Karpas-422 (cell line): Measurements from ENCODE around the gene RGS6. TPM values are rescaled to one million over a fixed set of nuclear protein-coding genes. Genes with fewer than 3 reads are reported as not detected.

Experiments used
- DNase-seq: peaks from one replicate; pipeline ENCODE4 v3.0.0-alpha.2; 2015
- H2AFZ ChIP-seq: fragments of 200-600 bp; sonication (generic); 2 replicates; pipeline ENCODE4 v1.6.1; 2014; ENCODE audit warnings: antibody characterized with exemption, low read length, mixed read lengths
- H3K27ac ChIP-seq: fragments of 200-600 bp; sonication (generic); 2 replicates; pipeline ENCODE4 v1.5.1; 2014; ENCODE audit warnings: mild to moderate bottlenecking, low read length, moderate library complexity
- H3K27me3 ChIP-seq: fragments of 200-600 bp; sonication (generic); 2 replicates; pipeline ENCODE4 v1.6.1; 2014; ENCODE audit warnings: low read length, mixed read lengths
- H3K36me3 ChIP-seq: fragments of 200-600 bp; sonication (generic); 2 replicates; pipeline ENCODE4 v1.6.1; 2014; ENCODE audit warnings: low read length, mixed read lengths; ENCODE audit not compliant: insufficient read depth
- H3K4me1 ChIP-seq: fragments of 200-600 bp; sonication (generic); 2 replicates; pipeline ENCODE4 v1.6.1; 2014; ENCODE audit warnings: mild to moderate bottlenecking, low read length, mixed read lengths
- H3K4me2 ChIP-seq: fragments of 200-600 bp; sonication (generic); 2 replicates; pipeline ENCODE4 v1.6.1; 2014; ENCODE audit warnings: low read length, low read depth, mild to moderate bottlenecking; ENCODE audit not compliant: poor library complexity, severe bottlenecking
- H3K4me3 ChIP-seq: fragments of 200-600 bp; sonication (generic); 2 replicates; pipeline ENCODE4 v1.5.1; 2014; ENCODE audit warnings: mild to moderate bottlenecking, antibody characterized with exemption, low read length, mixed read lengths
- H3K79me2 ChIP-seq: fragments of 200-600 bp; sonication (generic); 2 replicates; pipeline ENCODE4 v1.6.1; 2014; ENCODE audit warnings: mild to moderate bottlenecking, low read length, mixed read lengths
- H3K9ac ChIP-seq: fragments of 200-600 bp; sonication (generic); 2 replicates; pipeline ENCODE4 v1.6.0; 2014; ENCODE audit warnings: low read length
- H3K9me2 ChIP-seq: fragments of 200-600 bp; sonication (generic), shearing (Covaris generic); replicated peaks from 2 replicates; pipeline ENCODE4 v1.6.0; 2014; ENCODE audit warnings: mild to moderate bottlenecking, low read length, moderate library complexity; ENCODE audit not compliant: insufficient read depth
- H3K9me3 ChIP-seq: fragments of 300-700, 200-600 bp; sonication (generic); 2 replicates; pipeline ENCODE4 v1.6.1; 2014; ENCODE audit warnings: low read length, mixed read lengths
- H4K20me1 ChIP-seq: fragments of 200-600 bp; sonication (generic); 2 replicates; pipeline ENCODE4 v1.6.1; 2014; ENCODE audit warnings: mild to moderate bottlenecking, antibody characterized with exemption, low read length, low read depth; ENCODE audit not compliant: insufficient read depth
- total RNA-seq: library from RNA; depleted of rRNA; stranded (reverse); fragments of >200 nt; shearing (Covaris generic); gene quantifications from 2 replicates; pipeline ENCODE4 v1.2.3, GENCODE V29; 2014; ENCODE audit warnings: low replicate concordance

RGS6 gene
- total RNA-seq, 1 experiment from 2014 or later: 0.07 TPM

DNA sequence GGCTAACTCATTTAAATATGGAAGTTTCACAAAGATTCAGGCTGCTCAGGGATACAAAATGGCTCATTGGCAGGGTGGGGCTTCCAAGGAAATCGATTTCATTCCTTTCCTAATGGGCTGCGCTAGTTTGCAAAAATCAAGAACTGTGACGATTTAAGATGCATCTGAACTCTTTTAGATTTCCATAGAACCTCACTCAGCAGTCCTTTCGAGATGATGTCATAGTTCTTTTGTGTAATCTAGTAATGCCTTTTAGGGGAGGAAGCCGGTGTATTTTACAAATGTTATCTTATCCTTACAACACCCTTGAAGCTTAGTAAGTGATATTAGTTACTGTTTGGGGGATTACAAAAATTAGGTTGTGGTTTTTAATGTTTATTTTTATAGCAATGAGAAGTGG, 239.8 kb downstream of the RGS6 start:
- no peak for DNase-seq
- no peak overlapping the region for H2AFZ ChIP-seq
- H3K9ac ChIP-seq: no peak overlapping the region
- no peak overlapping the region for H3K4me3 ChIP-seq
- no peaks in the 10 kb centered on the region for H3K9me3 ChIP-seq
- H3K27ac ChIP-seq: no peak overlapping the region
- H3K4me2 ChIP-seq: no peak overlapping the region
- no peaks in the 10 kb centered on the region for H4K20me1 ChIP-seq
- H3K36me3 ChIP-seq: no peaks in the 10 kb centered on the region
- no peaks in the 10 kb centered on the region for H3K4me1 ChIP-seq
- H3K27me3 ChIP-seq: no peaks in the 10 kb centered on the region; the same call in 1 of the 2 replicates
- no peaks in the 10 kb centered on the region for H3K9me2 ChIP-seq
- H3K79me2 ChIP-seq: no peaks in the 10 kb centered on the region

DNA sequence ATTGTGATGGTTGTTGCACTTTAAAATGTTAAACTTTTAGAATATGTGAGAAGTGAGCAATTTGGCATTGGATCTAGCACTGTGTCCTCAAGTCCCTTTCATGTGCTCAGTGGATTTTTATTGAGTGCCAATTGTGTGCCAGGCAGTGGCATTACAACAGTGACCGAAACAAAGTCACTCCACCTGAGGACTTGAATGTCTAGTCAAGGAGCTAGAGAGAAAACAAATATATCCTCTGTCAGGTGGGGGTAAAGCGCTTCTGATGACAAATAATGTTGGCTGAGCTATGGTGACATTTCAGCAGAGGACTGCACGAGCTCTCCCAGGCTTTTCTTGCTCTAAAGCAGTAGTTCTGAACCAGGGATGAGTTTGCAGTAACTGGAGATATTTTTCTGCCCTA, 240.4 kb downstream of the RGS6 start:
- Histone ChIP-seq H3K9ac (no peak overlapping the region), H3K36me3 (no peaks in the 10 kb centered on the region), H3K27ac (no peak overlapping the region), H3K4me2 (no peak overlapping the region), H3K9me3 (no peaks in the 10 kb centered on the region), H4K20me1 (no peaks in the 10 kb centered on the region), H2AFZ (no peak overlapping the region), H3K9me2 (no peaks in the 10 kb centered on the region), H3K4me1 (no peaks in the 10 kb centered on the region), H3K79me2 (no peaks in the 10 kb centered on the region), H3K4me3 (no peak overlapping the region), H3K27me3 (no peaks in the 10 kb centered on the region; the same call in 1 of the 2 replicates)
- DNase-seq: no peak

DNA sequence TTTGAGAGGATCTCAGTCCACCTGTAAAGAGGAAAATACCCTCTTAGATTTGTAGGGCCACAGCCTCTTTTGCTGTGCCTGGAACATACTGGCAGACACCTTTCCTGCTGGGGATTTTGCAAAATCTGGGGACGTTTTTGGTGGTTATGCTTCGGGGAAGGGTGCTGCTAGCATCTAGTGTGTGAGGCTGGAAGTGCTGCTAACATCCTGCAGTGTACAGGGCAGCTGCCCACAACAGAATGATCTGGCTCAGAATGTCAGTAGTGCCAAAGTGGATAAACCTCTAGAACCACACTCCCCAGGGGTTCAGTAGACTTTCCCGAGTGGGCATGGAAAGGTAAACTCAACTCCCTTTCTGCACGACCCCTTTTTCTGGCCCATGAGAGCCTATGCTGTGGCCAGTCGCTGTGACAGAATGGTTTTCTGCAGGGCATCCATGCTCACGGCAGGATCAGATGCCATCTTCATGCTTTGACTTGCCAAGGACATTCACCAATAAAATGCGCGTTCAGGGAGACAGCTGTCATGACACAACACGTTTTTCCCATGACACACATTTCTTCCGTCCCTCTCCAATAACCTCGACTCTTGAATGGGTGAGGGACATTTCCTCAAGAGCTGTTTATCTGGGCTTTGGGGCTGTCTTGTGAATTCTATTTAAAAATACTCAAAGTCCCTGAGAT, 240.9 kb downstream of the RGS6 start:
- no peak overlapping the region for H2AFZ ChIP-seq
- no peaks in the 10 kb centered on the region for H3K4me1 ChIP-seq
- no peaks in the 10 kb centered on the region; the same call in 1 of the 2 replicates for H3K27me3 ChIP-seq
- H3K9me2 ChIP-seq: no peaks in the 10 kb centered on the region
- no peak for DNase-seq
- no peak overlapping the region for H3K27ac ChIP-seq
- H3K9ac ChIP-seq: no peak overlapping the region
- no peaks in the 10 kb centered on the region for H4K20me1 ChIP-seq
- no peaks in the 10 kb centered on the region for H3K79me2 ChIP-seq
- no peak overlapping the region for H3K4me2 ChIP-seq
- H3K36me3 ChIP-seq: no peaks in the 10 kb centered on the region
- H3K4me3 ChIP-seq: no peak overlapping the region
- H3K9me3 ChIP-seq: no peaks in the 10 kb centered on the region

DNA sequence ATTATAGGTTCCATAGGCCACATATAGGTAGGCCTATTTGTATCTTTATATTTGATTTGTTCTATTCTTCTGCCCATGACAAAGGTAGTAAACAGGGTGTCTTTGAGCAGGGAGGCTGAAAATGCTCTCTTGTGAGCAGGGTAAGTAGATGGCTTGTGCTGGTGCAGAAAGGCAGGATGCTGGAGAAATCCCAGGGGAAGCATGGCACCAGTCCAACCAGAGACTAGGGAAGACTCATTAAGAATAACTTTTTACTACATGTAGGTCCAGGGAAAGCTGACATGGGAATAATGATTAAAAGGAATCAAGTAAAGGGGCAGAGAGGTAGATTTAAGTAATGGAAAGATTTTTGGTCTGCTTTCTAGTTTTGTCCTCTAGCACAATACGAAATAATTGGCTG, 245.0 kb downstream of the RGS6 start:
- H3K27me3 ChIP-seq: no peaks in the 10 kb centered on the region; the same call in 1 of the 2 replicates
- H2AFZ ChIP-seq: no peak overlapping the region
- H3K9me3 ChIP-seq: peaks cover 6% of the 10 kb centered on the region
- H3K79me2 ChIP-seq: no peaks in the 10 kb centered on the region
- DNase-seq: no peak
- no peaks in the 10 kb centered on the region for H3K36me3 ChIP-seq
- H3K9ac ChIP-seq: no peak overlapping the region
- H3K4me3 ChIP-seq: no peak overlapping the region
- no peaks in the 10 kb centered on the region for H3K4me1 ChIP-seq
- no peak overlapping the region for H3K27ac ChIP-seq
- no peaks in the 10 kb centered on the region for H4K20me1 ChIP-seq
- no peak overlapping the region for H3K4me2 ChIP-seq
- no peaks in the 10 kb centered on the region for H3K9me2 ChIP-seq

DNA sequence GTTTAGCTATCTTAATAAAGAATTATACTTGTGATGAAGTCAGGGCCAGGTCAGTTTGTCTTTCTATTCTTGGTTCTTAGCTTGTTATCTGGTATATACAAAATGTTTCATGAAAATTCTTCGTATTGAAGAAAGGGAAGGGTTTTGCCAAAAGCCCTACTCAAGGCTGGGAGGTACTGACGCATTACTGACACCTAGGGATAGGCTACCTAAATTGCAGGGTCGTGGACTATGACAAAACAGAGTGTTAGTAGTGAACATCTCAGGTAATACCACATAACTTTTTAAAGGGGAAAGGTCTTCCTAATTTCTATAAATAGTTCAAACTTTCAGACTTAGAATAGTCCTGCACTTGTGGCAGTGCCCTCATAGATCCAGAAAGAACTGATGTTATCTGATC, 246.3 kb downstream of the RGS6 start:
- peaks cover 6% of the 10 kb centered on the region for H3K9me3 ChIP-seq

DNA sequence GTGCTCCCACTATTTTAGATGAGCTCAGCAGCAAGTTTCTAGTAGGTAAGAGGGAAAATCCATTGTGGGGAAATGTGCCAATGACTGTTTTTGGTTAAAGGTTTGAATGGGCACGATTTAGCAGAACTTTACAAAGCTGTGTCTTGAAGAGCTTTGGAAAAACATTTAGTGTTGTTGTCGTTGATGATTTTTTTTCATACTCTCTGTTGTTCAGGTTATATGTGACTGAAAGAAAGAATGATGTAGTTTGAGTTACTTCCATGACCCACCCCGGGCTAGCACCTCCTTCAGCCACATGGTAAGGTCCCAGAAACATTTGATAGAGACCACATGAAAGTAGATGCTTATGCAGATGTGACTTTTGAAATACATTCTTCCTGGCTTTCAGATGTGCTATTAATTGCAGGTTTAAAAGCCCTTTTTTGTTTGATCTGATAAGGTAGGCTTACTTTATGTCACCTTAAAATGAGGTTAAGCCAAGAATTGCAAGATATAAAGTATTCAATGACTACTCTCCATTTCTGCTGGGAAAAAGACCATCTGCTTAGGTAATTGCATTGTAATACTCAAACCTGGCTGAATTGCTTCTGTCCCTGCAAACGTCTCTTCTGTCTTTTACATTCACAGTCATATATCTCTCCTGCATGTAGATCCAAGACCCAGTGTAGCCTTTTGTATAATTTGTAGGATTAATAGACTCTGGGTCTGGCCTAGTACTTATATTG, 250.6 kb downstream of the RGS6 start:
- H3K4me3 ChIP-seq: no peak overlapping the region
- H3K79me2 ChIP-seq: no peaks in the 10 kb centered on the region
- H3K4me2 ChIP-seq: no peak overlapping the region
- no peak for DNase-seq
- no peak overlapping the region for H2AFZ ChIP-seq
- peaks cover 6% of the 10 kb centered on the region for H3K9me3 ChIP-seq
- no peak overlapping the region for H3K9ac ChIP-seq
- no peaks in the 10 kb centered on the region for H4K20me1 ChIP-seq
- no peaks in the 10 kb centered on the region for H3K36me3 ChIP-seq
- no peaks in the 10 kb centered on the region; the same call in 1 of the 2 replicates for H3K27me3 ChIP-seq
- no peaks in the 10 kb centered on the region for H3K4me1 ChIP-seq
- no peaks in the 10 kb centered on the region for H3K9me2 ChIP-seq
- H3K27ac ChIP-seq: no peak overlapping the region

More for the DNA sequence above, 246.3 kb downstream of the RGS6 start:
- Histone ChIP-seq H3K9me2 (no peaks in the 10 kb centered on the region), H3K4me3 (no peak overlapping the region), H3K79me2 (no peaks in the 10 kb centered on the region), H3K4me2 (no peak overlapping the region), H3K4me1 (no peaks in the 10 kb centered on the region), H4K20me1 (no peaks in the 10 kb centered on the region), H3K9ac (no peak overlapping the region), H3K27ac (no peak overlapping the region), H3K27me3 (no peaks in the 10 kb centered on the region; the same call in 1 of the 2 replicates), H3K36me3 (no peaks in the 10 kb centered on the region), H2AFZ (no peak overlapping the region)
- no peak for DNase-seq

DNA sequence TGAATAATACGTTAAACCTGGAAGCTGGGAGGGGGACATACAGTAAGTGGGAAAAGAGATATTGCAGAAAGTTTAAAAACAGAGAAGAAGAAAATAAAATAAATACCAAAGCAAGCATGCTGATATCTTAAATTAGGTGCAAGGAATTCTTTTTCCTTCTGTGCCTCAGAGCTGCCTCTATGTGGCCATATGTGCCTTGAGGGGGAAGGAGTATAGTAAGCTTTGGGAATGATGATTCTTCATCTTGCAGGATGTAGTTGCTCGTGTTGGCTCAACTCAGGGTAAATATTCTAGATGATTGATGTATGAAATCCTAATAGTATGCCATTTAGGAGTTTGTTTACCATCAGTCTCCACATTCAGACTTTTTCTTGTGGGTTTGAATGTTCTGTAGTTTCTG, 251.4 kb downstream of the RGS6 start:
- Histone ChIP-seq H3K9me2 (no peaks in the 10 kb centered on the region), H3K9ac (no peak overlapping the region), H3K4me1 (no peaks in the 10 kb centered on the region), H3K9me3 (peaks cover 3% of the 10 kb centered on the region), H2AFZ (no peak overlapping the region), H3K4me3 (no peak overlapping the region), H3K27ac (no peak overlapping the region), H3K79me2 (no peaks in the 10 kb centered on the region), H3K27me3 (no peaks in the 10 kb centered on the region; the same call in 1 of the 2 replicates), H4K20me1 (no peaks in the 10 kb centered on the region), H3K4me2 (no peak overlapping the region), H3K36me3 (no peaks in the 10 kb centered on the region)
- no peak for DNase-seq

DNA sequence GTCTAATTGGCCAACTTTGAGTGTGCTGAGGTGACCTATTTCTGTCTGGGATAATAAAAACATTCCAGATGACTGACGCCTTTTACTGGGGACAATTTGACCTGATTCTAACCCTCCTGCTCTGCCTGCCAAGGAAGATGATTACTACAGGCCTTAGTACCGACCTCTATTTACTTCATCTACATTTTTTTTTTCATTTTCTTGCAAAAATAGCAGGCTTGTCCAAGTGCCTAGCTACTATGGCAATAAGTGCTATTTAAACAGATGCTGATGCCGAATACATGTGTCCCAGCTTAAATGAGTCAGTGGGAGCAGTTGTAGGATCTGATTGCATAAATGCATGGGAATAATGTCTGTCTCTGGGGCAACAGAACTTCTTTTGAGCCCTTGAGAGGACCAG, 254.3 kb downstream of the RGS6 start:
- H3K9ac ChIP-seq: no peak overlapping the region
- no peak overlapping the region for H3K4me2 ChIP-seq
- no peaks in the 10 kb centered on the region for H3K79me2 ChIP-seq
- no peaks in the 10 kb centered on the region for H3K9me3 ChIP-seq
- H4K20me1 ChIP-seq: no peaks in the 10 kb centered on the region
- no peaks in the 10 kb centered on the region for H3K9me2 ChIP-seq
- H3K27ac ChIP-seq: no peak overlapping the region
- H3K4me1 ChIP-seq: no peaks in the 10 kb centered on the region
- H3K36me3 ChIP-seq: no peaks in the 10 kb centered on the region
- DNase-seq: no peak
- no peaks in the 10 kb centered on the region for H3K27me3 ChIP-seq
- no peak overlapping the region for H2AFZ ChIP-seq
- no peak overlapping the region for H3K4me3 ChIP-seq
